Measurements from ENCODE around the gene OR13C4.
"Not testable (repeated sequence)": the region's sequence is repeated elsewhere in the genome, so short reads cannot be mapped to it uniquely, and the experiment has no call there.

Gene OR13C4

DNA sequence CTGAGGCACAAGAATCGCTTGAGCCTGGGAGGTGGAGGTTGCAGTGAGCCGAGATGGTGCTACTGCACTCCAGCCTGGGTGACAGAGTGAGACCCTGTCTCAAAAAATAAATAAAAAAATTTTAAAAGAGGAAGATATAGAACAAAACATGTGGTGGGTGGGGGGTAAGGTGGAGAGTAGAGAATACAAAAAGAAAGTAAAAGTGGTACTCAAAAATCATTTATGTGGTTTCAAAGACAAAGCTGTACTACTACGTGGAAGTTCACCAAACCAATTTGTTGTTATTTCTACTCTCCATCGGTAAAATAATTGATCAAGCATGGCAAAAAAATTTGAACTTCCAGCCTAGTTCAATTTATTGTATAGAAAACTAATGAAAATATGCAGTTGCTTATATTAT lies 17.6 kb upstream of the OR13C4 start:
- Histone ChIP-seq H3K79me2 (ENCODE audit: low read length) (no peaks in the 10 kb centered on the region), H2AFZ (ENCODE audit: low read depth, low read length) (no peak overlapping the region)

DNA sequence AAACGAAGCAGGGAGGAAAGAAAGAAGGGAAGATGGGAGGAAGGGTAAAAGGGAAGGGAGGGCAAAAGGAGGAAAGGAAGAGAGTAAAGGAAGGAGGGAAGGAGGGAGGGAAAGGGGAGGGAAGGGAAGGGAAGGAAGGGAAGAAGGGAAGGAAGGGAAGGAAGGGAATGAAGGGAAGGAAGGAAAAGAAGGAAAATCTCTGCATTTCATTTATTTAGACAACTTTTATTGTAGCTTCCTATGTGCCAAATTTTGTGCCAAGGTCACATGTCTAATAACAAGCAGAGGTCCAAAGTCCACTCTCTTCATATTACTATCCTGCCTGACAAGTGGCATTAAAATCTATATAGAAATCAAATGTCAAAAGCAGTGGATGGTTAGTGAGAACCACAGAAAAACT lies 12.3 kb upstream of the OR13C4 start:
- no peak overlapping the region for H3K9ac ChIP-seq (ENCODE audit: low read length)
- no peaks in the 10 kb centered on the region for H3K4me1 ChIP-seq (ENCODE audit: low read length)
- H2AFZ ChIP-seq (ENCODE audit: low read depth, low read length), result no peak overlapping the region
- H3K79me2 ChIP-seq (ENCODE audit: low read length), result no peaks in the 10 kb centered on the region
- H3K36me3 ChIP-seq (replicated peaks; ENCODE audit: low read depth, low read length), result no peaks in the 10 kb centered on the region
- H3K27ac ChIP-seq (ENCODE audit: low read length), result no peak overlapping the region
- no peaks in the 10 kb centered on the region for H4K20me1 ChIP-seq (ENCODE audit: insufficient read depth, low read length)
- TF ChIP-seq EZH2phosphoT487 (IDR thresholded peaks at IDR 0.05; ENCODE audit: low read depth) (no peak), CTCF (IDR thresholded peaks at IDR 0.05; ENCODE audit: low read depth, low read length) (no peak)
- H3K4me2 ChIP-seq (ENCODE audit: low read length), result no peak overlapping the region
- no peak overlapping the region for H3K4me3 ChIP-seq (ENCODE audit: low read length)
- H3K9me3 ChIP-seq (ENCODE audit: insufficient read depth, low read length), result no peaks in the 10 kb centered on the region
- H3K27me3 ChIP-seq (ENCODE audit: low read depth, low read length), result no peaks in the 10 kb centered on the region

More for the DNA sequence above, 17.6 kb upstream of the OR13C4 start:
- H3K9me3 ChIP-seq (ENCODE audit: insufficient read depth, low read length), result no peaks in the 10 kb centered on the region
- H3K4me2 ChIP-seq (ENCODE audit: low read length), result no peak overlapping the region
- H3K36me3 ChIP-seq (replicated peaks; ENCODE audit: low read depth, low read length), result no peaks in the 10 kb centered on the region
- no peaks in the 10 kb centered on the region for H3K27me3 ChIP-seq (ENCODE audit: low read depth, low read length)
- H3K27ac ChIP-seq (ENCODE audit: low read length), result no peak overlapping the region
- H3K4me1 ChIP-seq (ENCODE audit: low read length), result no peaks in the 10 kb centered on the region
- no peak for TF ChIP-seq EZH2phosphoT487 (IDR thresholded peaks at IDR 0.05; ENCODE audit: low read depth)
- TF ChIP-seq CTCF (IDR thresholded peaks at IDR 0.05; ENCODE audit: low read depth, low read length), result no peak
- no peak overlapping the region for H3K4me3 ChIP-seq (ENCODE audit: low read length)
- H4K20me1 ChIP-seq (ENCODE audit: insufficient read depth, low read length), result no peaks in the 10 kb centered on the region
- H3K9ac ChIP-seq (ENCODE audit: low read length), result no peak overlapping the region

DNA sequence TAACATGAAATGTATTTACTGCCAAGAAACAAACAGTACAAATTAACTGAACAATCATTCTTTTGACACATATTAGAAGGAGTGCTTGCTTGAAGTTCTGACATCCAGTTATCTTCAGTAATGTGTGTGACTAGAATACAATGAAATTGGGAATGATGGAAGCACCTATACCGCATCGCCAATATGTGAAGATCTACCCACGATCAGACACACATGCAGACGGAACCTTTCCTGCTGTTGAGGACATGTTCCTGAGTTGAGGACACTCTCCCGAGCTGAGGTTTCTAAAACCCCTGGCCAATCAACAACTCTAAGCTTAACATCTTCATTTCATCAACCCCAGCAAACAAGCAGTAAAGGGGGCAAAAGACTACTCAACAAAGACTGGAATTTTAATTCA lies 9.7 kb upstream of the OR13C4 start, which contains the start of gene OR13C3:
TSS of gene OR13C3 (minus strand) at position 101 of the 400 bp plus-strand sequence. CDS start 133 bp downstream, outside the sequence.
- no peak within 1 kb of the TSS for H2AFZ ChIP-seq (ENCODE audit: low read depth, low read length)
- H3K4me3 ChIP-seq (ENCODE audit: low read length), result no peak within 1 kb of the TSS
- no peaks in the 10 kb centered on the region for H4K20me1 ChIP-seq (ENCODE audit: insufficient read depth, low read length)
- H3K9ac ChIP-seq (ENCODE audit: low read length), result no peak within 1 kb of the TSS
- H3K27me3 ChIP-seq (ENCODE audit: low read depth, low read length), result no peaks in the 10 kb centered on the region
- H3K79me2 ChIP-seq (ENCODE audit: low read length), result no peaks in the 10 kb centered on the region
- TF ChIP-seq CTCF (IDR thresholded peaks at IDR 0.05; ENCODE audit: low read depth, low read length) (no peak), EZH2phosphoT487 (IDR thresholded peaks at IDR 0.05; ENCODE audit: low read depth) (no peak)
- H3K36me3 ChIP-seq (replicated peaks; ENCODE audit: low read depth, low read length), result no peaks in the 10 kb centered on the region
- no peak within 1 kb of the TSS for H3K27ac ChIP-seq (ENCODE audit: low read length)
- no peak within 1 kb of the TSS for H3K4me2 ChIP-seq (ENCODE audit: low read length)
- no peaks in the 10 kb centered on the region for H3K9me3 ChIP-seq (ENCODE audit: insufficient read depth, low read length)
- H3K4me1 ChIP-seq (ENCODE audit: low read length), result no peaks in the 10 kb centered on the region

DNA sequence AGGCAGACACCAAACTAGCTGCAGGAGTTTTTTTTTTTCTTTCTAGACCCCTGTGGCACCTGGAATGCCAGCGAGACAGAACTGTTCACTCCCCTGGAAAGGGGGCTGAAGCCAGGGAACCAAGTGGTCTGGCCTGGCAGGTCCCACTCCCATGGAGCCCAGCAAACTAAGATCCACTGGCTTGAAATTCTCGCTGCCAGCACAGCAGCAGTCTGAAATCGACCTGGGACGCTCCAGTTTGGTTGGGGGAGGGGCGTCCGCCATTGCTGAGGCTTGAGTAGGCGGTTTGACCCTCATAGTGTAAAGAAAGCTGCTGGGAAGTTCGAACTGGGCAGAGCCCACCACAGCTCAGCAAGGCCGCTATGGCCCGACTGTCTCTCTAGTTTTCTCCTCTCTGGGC lies 6.8 kb downstream of the OR13C4 start:
- not testable (repeated sequence) for H3K4me2 ChIP-seq (ENCODE audit: low read length); H3K27ac ChIP-seq (ENCODE audit: low read length); H3K9ac ChIP-seq (ENCODE audit: low read length); H3K79me2 ChIP-seq (ENCODE audit: low read length); H3K4me1 ChIP-seq (ENCODE audit: low read length); H2AFZ ChIP-seq (ENCODE audit: low read depth, low read length); H3K36me3 ChIP-seq (replicated peaks; ENCODE audit: low read depth, low read length); H3K9me3 ChIP-seq (ENCODE audit: insufficient read depth, low read length); H4K20me1 ChIP-seq (ENCODE audit: insufficient read depth, low read length); H3K4me3 ChIP-seq (ENCODE audit: low read length); H3K27me3 ChIP-seq (ENCODE audit: low read depth, low read length)

DNA sequence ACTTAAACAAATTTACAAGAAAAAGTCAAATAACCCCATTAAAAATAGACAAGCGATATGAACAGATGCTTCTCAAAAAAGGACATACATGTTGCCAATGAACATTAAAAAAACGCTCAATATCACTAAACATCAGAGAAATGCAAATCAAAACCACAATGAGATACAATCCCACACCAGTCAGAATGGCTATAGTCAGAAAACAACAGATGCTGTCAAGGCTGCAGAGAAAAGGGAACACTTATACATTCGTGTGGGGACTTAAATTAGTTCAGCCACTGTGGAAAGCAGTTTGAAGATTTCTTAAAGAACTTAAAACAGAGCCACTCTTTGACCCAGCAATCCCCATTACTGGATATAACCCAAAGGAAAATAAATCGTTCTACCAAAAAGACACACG lies 12.1 kb downstream of the OR13C4 start:
- Histone ChIP-seq H2AFZ (ENCODE audit: low read depth, low read length) (no peak overlapping the region), H3K9ac (ENCODE audit: low read length) (no peak overlapping the region)

More for the DNA sequence above, 12.1 kb downstream of the OR13C4 start:
- H3K79me2 ChIP-seq (ENCODE audit: low read length), result no peaks in the 10 kb centered on the region
- no peaks in the 10 kb centered on the region for H3K36me3 ChIP-seq (replicated peaks; ENCODE audit: low read depth, low read length)
- H3K4me2 ChIP-seq (ENCODE audit: low read length), result no peak overlapping the region
- no peak overlapping the region for H3K27ac ChIP-seq (ENCODE audit: low read length)
- TF ChIP-seq CTCF (IDR thresholded peaks at IDR 0.05; ENCODE audit: low read depth, low read length) (no peak), EZH2phosphoT487 (IDR thresholded peaks at IDR 0.05; ENCODE audit: low read depth) (no peak)
- H3K9me3 ChIP-seq (ENCODE audit: insufficient read depth, low read length), result no peaks in the 10 kb centered on the region
- no peaks in the 10 kb centered on the region for H4K20me1 ChIP-seq (ENCODE audit: insufficient read depth, low read length)
- no peaks in the 10 kb centered on the region for H3K27me3 ChIP-seq (ENCODE audit: low read depth, low read length)
- H3K4me1 ChIP-seq (ENCODE audit: low read length), result no peaks in the 10 kb centered on the region
- H3K4me3 ChIP-seq (ENCODE audit: low read length), result no peak overlapping the region

Measured in OCI-LY3 (cell line).